Measurements from ENCODE around the gene IPP. TPM values are rescaled to one million over a fixed set of nuclear protein-coding genes. Genes with fewer than 3 reads are reported as not detected.
"Not testable (repeated sequence)": the region's sequence is repeated elsewhere in the genome, so short reads cannot be mapped to it uniquely, and the experiment has no call there.

IPP gene
- polyA plus RNA-seq, 1 donor (not counting 4 experiments of a cell fraction or from before 2014, with no cell fraction given) = 10.0 TPM

- peaks cover 5% of the 10 kb centered on the region for H3K4me1 ChIP-seq (ENCODE audit: control insufficient read depth, extremely low read depth, insufficient read depth, low read length)
- DNase-seq (ENCODE audit: low read depth, low spot score) (no peak), FAIRE-seq (no peak)
- no peaks in the 10 kb centered on the region for H3K27me3 ChIP-seq (ENCODE audit: control insufficient read depth, extremely low read depth, insufficient read depth, low read length)
- TF ChIP-seq EZH2 (IDR thresholded peaks at IDR 0.05; ENCODE audit: low read length) (no peak), CTCF (optimal IDR thresholded peaks at IDR 0.05 in 1 of 3, IDR thresholded peaks at IDR 0.05 in 1 of 3, conservative IDR thresholded peaks at IDR 0.05 in 1 of 3; ENCODE audit: extremely low read depth in 1 of 3, insufficient read depth in 2 of 3, low read length in 3 of 3) (no peak)
- no peak overlapping the region for H3K4me2 ChIP-seq (ENCODE audit: control insufficient read depth, extremely low read depth, insufficient read depth, low read depth, low read length)
- no peak overlapping the region for H3K27ac ChIP-seq (ENCODE audit: control insufficient read depth, insufficient read depth, low read length)
- H3K9me1 ChIP-seq (ENCODE audit: control insufficient read depth, extremely low read depth, insufficient read depth, low read length) = no peaks in the 10 kb centered on the region
- dilution Hi-C loops (cut with MboI; ENCODE audit: extremely low pct_ligation_motif_present, low sequenced_read_pairs) = no loop called here
- H2AFZ ChIP-seq (ENCODE audit: control insufficient read depth, low read length) = no peak overlapping the region
- H3K4me3 ChIP-seq (ENCODE audit: control insufficient read depth in 2 of 3, extremely low read depth in 1 of 3, insufficient read depth in 2 of 3, low read depth in 1 of 3, low read length in 3 of 3) = no peak overlapping the region
- no peaks in the 10 kb centered on the region for H4K20me1 ChIP-seq (ENCODE audit: control insufficient read depth, extremely low read depth, insufficient read depth, low read length)
- H3K79me2 ChIP-seq (ENCODE audit: control insufficient read depth, insufficient read depth, low read length) = no peaks in the 10 kb centered on the region
- no peaks in the 10 kb centered on the region for H3K9me3 ChIP-seq (ENCODE audit: control insufficient read depth, low read depth, low read length)
- no peaks in the 10 kb centered on the region for H3K36me3 ChIP-seq (ENCODE audit: control insufficient read depth in 2 of 2, extremely low read depth in 1 of 2, insufficient read depth in 2 of 2, low read length in 2 of 2)
- no peak overlapping the region for H3K9ac ChIP-seq (ENCODE audit: control insufficient read depth, extremely low read depth, insufficient read depth, low read length)
These were observed 19.6 kb downstream of the IPP start for GRCh38 chr1:45730780-45731319.

- FAIRE-seq (peak; percentile 71), DNase-seq (ENCODE audit: low read depth, low spot score) (no peak)
- H3K4me2 ChIP-seq (ENCODE audit: control insufficient read depth, extremely low read depth, insufficient read depth, low read depth, low read length) = no peak overlapping the region
- no peaks in the 10 kb centered on the region for H3K79me2 ChIP-seq (ENCODE audit: control insufficient read depth, insufficient read depth, low read length)
- H3K9me1 ChIP-seq (ENCODE audit: control insufficient read depth, extremely low read depth, insufficient read depth, low read length) = no peaks in the 10 kb centered on the region
- H3K9me3 ChIP-seq (ENCODE audit: control insufficient read depth, low read depth, low read length) = no peaks in the 10 kb centered on the region
- peaks cover 5% of the 10 kb centered on the region for H3K4me1 ChIP-seq (ENCODE audit: control insufficient read depth, extremely low read depth, insufficient read depth, low read length)
- H3K36me3 ChIP-seq (ENCODE audit: control insufficient read depth in 2 of 2, extremely low read depth in 1 of 2, insufficient read depth in 2 of 2, low read length in 2 of 2) = no peaks in the 10 kb centered on the region
- no peak for TF ChIP-seq EZH2 (IDR thresholded peaks at IDR 0.05; ENCODE audit: low read length)
- no peak for TF ChIP-seq CTCF (optimal IDR thresholded peaks at IDR 0.05 in 1 of 3, IDR thresholded peaks at IDR 0.05 in 1 of 3, conservative IDR thresholded peaks at IDR 0.05 in 1 of 3; ENCODE audit: extremely low read depth in 1 of 3, insufficient read depth in 2 of 3, low read length in 3 of 3)
- H3K27me3 ChIP-seq (ENCODE audit: control insufficient read depth, extremely low read depth, insufficient read depth, low read length) = no peaks in the 10 kb centered on the region
- H2AFZ ChIP-seq (ENCODE audit: control insufficient read depth, low read length) = no peak overlapping the region
- H4K20me1 ChIP-seq (ENCODE audit: control insufficient read depth, extremely low read depth, insufficient read depth, low read length) = no peaks in the 10 kb centered on the region
- H3K9ac ChIP-seq (ENCODE audit: control insufficient read depth, extremely low read depth, insufficient read depth, low read length) = no peak overlapping the region
- no peak overlapping the region for H3K27ac ChIP-seq (ENCODE audit: control insufficient read depth, insufficient read depth, low read length)
- dilution Hi-C loops (cut with MboI; ENCODE audit: extremely low pct_ligation_motif_present, low sequenced_read_pairs) = no loop called here
- H3K4me3 ChIP-seq (ENCODE audit: control insufficient read depth in 2 of 3, extremely low read depth in 1 of 3, insufficient read depth in 2 of 3, low read depth in 1 of 3, low read length in 3 of 3) = no peak overlapping the region
These were observed 20.2 kb downstream of the IPP start for GRCh38 chr1:45730075-45730779.

GRCh38 chr1:45726007-45726406, 24.4 kb downstream of the IPP start:
- H3K4me3 ChIP-seq (ENCODE audit: control insufficient read depth in 2 of 3, extremely low read depth in 1 of 3, insufficient read depth in 2 of 3, low read depth in 1 of 3, low read length in 3 of 3); dilution Hi-C loops (cut with MboI; ENCODE audit: extremely low pct_ligation_motif_present, low sequenced_read_pairs); H2AFZ ChIP-seq (ENCODE audit: control insufficient read depth, low read length); H4K20me1 ChIP-seq (ENCODE audit: control insufficient read depth, extremely low read depth, insufficient read depth, low read length); H3K9me3 ChIP-seq (ENCODE audit: control insufficient read depth, low read depth, low read length); H3K4me1 ChIP-seq (ENCODE audit: control insufficient read depth, extremely low read depth, insufficient read depth, low read length); H3K36me3 ChIP-seq (ENCODE audit: control insufficient read depth in 2 of 2, extremely low read depth in 1 of 2, insufficient read depth in 2 of 2, low read length in 2 of 2); H3K4me2 ChIP-seq (ENCODE audit: control insufficient read depth, extremely low read depth, insufficient read depth, low read depth, low read length); DNase-seq (ENCODE audit: low read depth, low spot score); H3K27ac ChIP-seq (ENCODE audit: control insufficient read depth, insufficient read depth, low read length); H3K27me3 ChIP-seq (ENCODE audit: control insufficient read depth, extremely low read depth, insufficient read depth, low read length); H3K9me1 ChIP-seq (ENCODE audit: control insufficient read depth, extremely low read depth, insufficient read depth, low read length); H3K79me2 ChIP-seq (ENCODE audit: control insufficient read depth, insufficient read depth, low read length); H3K9ac ChIP-seq (ENCODE audit: control insufficient read depth, extremely low read depth, insufficient read depth, low read length); FAIRE-seq: not testable (repeated sequence)
